Activated T-helper 1 cell treated with Interleukin-2 at 50 U/mL for 16 hours (primary cell): ENCODE data around the gene IGHMBP2.

Experiments used
- DNase-seq: peaks from one replicate; pipeline ENCODE4 v3.0.0-alpha.2; 2020; ENCODE audit warnings: low read depth

The IGHMBP2 gene

DNA sequence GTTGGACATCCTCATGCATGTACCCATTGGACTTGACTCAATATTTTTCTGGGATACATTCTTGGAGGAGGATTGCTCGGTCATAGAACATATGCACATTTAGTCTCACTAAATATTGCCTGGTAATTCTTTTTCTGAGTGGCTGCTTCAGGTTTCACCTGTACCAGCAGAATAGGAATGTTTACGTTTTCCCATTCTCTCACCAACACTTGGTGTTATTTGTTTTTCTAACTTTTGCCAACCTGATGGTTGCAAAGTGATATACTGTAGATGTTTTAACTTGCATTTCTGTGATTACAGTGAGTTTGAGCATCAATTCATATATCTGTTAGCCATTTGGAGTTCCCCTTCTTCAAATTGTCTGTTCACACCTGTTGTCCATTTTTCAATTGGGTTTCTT, 78.4 kb downstream of the IGHMBP2 start:
- DNase-seq = no peak

DNA sequence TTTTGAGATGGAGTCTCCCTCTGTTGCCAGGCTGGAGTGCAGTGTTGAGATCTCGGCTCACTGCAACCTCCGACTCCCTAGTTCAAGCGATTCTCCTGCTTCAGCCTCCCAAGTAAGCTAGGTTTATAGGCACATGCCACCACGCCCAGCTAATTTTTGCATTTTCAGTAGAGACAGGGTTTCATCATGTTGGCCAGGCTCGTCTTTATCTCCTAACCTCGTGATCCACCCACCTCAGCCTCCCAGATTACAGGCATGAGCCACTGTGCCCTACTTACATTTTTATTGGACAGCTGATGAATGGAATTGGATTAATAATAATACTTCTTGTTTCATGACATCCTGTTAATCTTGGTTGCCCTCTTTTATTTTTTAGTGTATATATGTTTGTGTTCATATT, 80.1 kb downstream of the IGHMBP2 start:
- DNase-seq = no peak

DNA sequence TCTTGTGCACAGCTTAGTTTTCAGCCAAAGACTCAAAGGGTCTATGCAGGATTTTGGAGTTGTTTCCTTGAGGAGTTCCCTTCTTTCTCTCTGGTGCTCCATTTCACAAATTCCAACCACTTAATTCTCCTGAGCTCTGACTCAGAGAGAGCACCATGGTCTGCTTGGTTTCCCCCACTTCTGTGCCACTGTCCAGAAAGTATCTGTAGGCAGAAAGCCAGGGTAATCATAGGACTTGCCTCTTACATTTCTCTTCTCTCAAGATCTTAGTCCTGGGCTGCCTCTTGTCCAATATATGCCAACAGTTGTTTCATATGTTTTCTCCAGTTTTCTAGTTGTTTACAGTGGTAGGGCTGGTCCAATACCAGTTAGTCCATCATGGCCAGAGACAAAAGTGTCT, 83.5 kb downstream of the IGHMBP2 start:
- no peak for DNase-seq

DNA sequence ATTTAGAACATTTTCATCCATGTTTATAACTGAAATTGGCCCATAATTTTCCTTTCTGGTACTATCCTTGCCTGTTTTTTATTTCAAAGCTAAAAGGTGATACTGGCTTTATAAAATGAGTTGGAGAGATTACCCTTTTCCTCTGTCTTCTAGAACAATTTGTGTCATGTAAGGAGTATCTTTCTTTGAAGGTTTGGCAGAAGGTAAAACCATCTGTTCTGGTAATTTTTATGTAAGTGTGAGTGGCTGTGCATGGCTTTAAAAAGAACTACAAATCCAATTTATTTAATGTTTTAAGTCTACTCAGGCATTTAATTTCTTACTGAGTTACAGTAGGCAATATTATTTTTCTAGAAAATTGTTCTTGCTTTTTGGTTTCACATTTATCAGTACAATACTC, 84.8 kb downstream of the IGHMBP2 start:
- DNase-seq = no peak
